ENCODE measurements around the gene BDH1. TPM values are rescaled to one million over a fixed set of nuclear protein-coding genes. Genes with fewer than 3 reads are reported as not detected.

BDH1 gene
- polyA plus RNA-seq, 1 donor (not counting 4 experiments of a cell fraction or from before 2014, with no cell fraction given): 30.2 TPM

GRCh38 chr3:197463279-197463678, 92.5 kb downstream of the BDH1 start:
- TF ChIP-seq EZH2 (IDR thresholded peaks at IDR 0.05; ENCODE audit: low read length): no peak
- TF ChIP-seq, protein P1, sequence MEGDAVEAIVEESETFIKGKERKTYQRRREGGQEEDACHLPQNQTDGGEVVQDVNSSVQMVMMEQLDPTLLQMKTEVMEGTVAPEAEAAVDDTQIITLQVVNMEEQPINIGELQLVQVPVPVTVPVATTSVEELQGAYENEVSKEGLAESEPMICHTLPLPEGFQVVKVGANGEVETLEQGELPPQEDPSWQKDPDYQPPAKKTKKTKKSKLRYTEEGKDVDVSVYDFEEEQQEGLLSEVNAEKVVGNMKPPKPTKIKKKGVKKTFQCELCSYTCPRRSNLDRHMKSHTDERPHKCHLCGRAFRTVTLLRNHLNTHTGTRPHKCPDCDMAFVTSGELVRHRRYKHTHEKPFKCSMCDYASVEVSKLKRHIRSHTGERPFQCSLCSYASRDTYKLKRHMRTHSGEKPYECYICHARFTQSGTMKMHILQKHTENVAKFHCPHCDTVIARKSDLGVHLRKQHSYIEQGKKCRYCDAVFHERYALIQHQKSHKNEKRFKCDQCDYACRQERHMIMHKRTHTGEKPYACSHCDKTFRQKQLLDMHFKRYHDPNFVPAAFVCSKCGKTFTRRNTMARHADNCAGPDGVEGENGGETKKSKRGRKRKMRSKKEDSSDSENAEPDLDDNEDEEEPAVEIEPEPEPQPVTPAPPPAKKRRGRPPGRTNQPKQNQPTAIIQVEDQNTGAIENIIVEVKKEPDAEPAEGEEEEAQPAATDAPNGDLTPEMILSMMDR (optimal IDR thresholded peaks at IDR 0.05 in 1 of 3, IDR thresholded peaks at IDR 0.05 in 1 of 3, conservative IDR thresholded peaks at IDR 0.05 in 1 of 3; ENCODE audit: extremely low read depth in 1 of 3, insufficient read depth in 2 of 3, low read length in 3 of 3): no peak
- no peaks in the 10 kb centered on the region for H3K79me2 ChIP-seq (ENCODE audit: control insufficient read depth, insufficient read depth, low read length)
- H3K36me3 ChIP-seq (ENCODE audit: control insufficient read depth in 2 of 2, extremely low read depth in 1 of 2, insufficient read depth in 2 of 2, low read length in 2 of 2): no peaks in the 10 kb centered on the region
- H4K20me1 ChIP-seq (ENCODE audit: control insufficient read depth, extremely low read depth, insufficient read depth, low read length): no peaks in the 10 kb centered on the region
- H3K9me3 ChIP-seq (ENCODE audit: control insufficient read depth, low read depth, low read length): no peaks in the 10 kb centered on the region
- no peak overlapping the region for H3K9ac ChIP-seq (ENCODE audit: control insufficient read depth, extremely low read depth, insufficient read depth, low read length)
- dilution Hi-C loops (cut with MboI; ENCODE audit: extremely low pct_ligation_motif_present, low sequenced_read_pairs): no loop called here
- no peak overlapping the region for H3K27ac ChIP-seq (ENCODE audit: control insufficient read depth, insufficient read depth, low read length)
- H2AFZ ChIP-seq (ENCODE audit: control insufficient read depth, low read length): no peak overlapping the region
- DNase-seq (ENCODE audit: low read depth, low spot score) (no peak), FAIRE-seq (no peak)
- H3K9me1 ChIP-seq (ENCODE audit: control insufficient read depth, extremely low read depth, insufficient read depth, low read length): no peaks in the 10 kb centered on the region
- H3K4me3 ChIP-seq (ENCODE audit: control insufficient read depth in 2 of 3, extremely low read depth in 1 of 3, insufficient read depth in 2 of 3, low read depth in 1 of 3, low read length in 3 of 3): no peak overlapping the region
- no peaks in the 10 kb centered on the region for H3K27me3 ChIP-seq (ENCODE audit: control insufficient read depth, extremely low read depth, insufficient read depth, low read length)
- H3K4me1 ChIP-seq (ENCODE audit: control insufficient read depth, extremely low read depth, insufficient read depth, low read length): peaks cover 20% of the 10 kb centered on the region
- no peak overlapping the region for H3K4me2 ChIP-seq (ENCODE audit: control insufficient read depth, extremely low read depth, insufficient read depth, low read depth, low read length)

DNA sequence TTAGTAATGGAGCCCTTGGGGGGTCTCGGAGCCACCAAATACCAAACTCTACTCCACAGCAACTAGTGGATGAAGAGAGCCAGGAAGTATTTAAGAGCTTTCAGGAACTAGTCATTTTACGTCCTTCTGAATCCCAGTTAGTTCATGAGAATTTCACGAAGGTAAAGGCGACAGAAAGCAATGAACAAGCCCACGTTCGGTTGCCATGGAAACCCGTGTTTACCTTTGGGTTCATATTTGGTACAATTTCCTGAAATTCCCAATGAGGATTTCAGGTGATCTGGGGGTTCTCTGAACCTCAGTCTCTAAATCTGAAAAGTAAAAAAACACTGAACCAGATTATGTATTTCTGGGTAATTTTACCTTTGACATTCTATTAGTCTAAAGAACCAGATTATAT, 93.0 kb downstream of the BDH1 start:
- DNase-seq (ENCODE audit: low read depth, low spot score) (no peak), FAIRE-seq (no peak)
- Histone ChIP-seq H3K4me3 (ENCODE audit: control insufficient read depth in 2 of 3, extremely low read depth in 1 of 3, insufficient read depth in 2 of 3, low read depth in 1 of 3, low read length in 3 of 3) (no peak overlapping the region), H3K9me1 (ENCODE audit: control insufficient read depth, extremely low read depth, insufficient read depth, low read length) (no peaks in the 10 kb centered on the region), H4K20me1 (ENCODE audit: control insufficient read depth, extremely low read depth, insufficient read depth, low read length) (no peaks in the 10 kb centered on the region), H3K27me3 (ENCODE audit: control insufficient read depth, extremely low read depth, insufficient read depth, low read length) (no peaks in the 10 kb centered on the region), H3K4me2 (ENCODE audit: control insufficient read depth, extremely low read depth, insufficient read depth, low read depth, low read length) (no peak overlapping the region), H3K9me3 (ENCODE audit: control insufficient read depth, low read depth, low read length) (no peaks in the 10 kb centered on the region), H3K4me1 (ENCODE audit: control insufficient read depth, extremely low read depth, insufficient read depth, low read length) (peaks cover 23% of the 10 kb centered on the region), H3K9ac (ENCODE audit: control insufficient read depth, extremely low read depth, insufficient read depth, low read length) (no peak overlapping the region), H3K79me2 (ENCODE audit: control insufficient read depth, insufficient read depth, low read length) (no peaks in the 10 kb centered on the region), H3K27ac (ENCODE audit: control insufficient read depth, insufficient read depth, low read length) (no peak overlapping the region), H2AFZ (ENCODE audit: control insufficient read depth, low read length) (no peak overlapping the region), H3K36me3 (ENCODE audit: control insufficient read depth in 2 of 2, extremely low read depth in 1 of 2, insufficient read depth in 2 of 2, low read length in 2 of 2) (no peaks in the 10 kb centered on the region)
- dilution Hi-C loops (cut with MboI; ENCODE audit: extremely low pct_ligation_motif_present, low sequenced_read_pairs): no loop called here
- TF ChIP-seq, protein P1 (optimal IDR thresholded peaks at IDR 0.05 in 1 of 3, IDR thresholded peaks at IDR 0.05 in 1 of 3, conservative IDR thresholded peaks at IDR 0.05 in 1 of 3; ENCODE audit: extremely low read depth in 1 of 3, insufficient read depth in 2 of 3, low read length in 3 of 3): no peak
- TF ChIP-seq EZH2 (IDR thresholded peaks at IDR 0.05; ENCODE audit: low read length): no peak
